ENCODE measurements around the gene OGFOD3. TPM values are rescaled to one million over a fixed set of nuclear protein-coding genes. Genes with fewer than 3 reads are reported as not detected.

OGFOD3 gene
- total and polyA plus RNA-seq, 7 donors, result 6.0 to 28.2 (median 19.3) TPM

- Histone ChIP-seq H3K27me3 (no peaks in the 10 kb centered on the region), H3K36me3 (peaks cover 0 to 39% (median 4%) of the 10 kb centered on the region in 4 donors), H3K4me3 (no peak overlapping the region), H3K27ac (peak overlapping the region in 1 of 4 donors; percentile 6), H3K4me1 (peaks cover 0 to 12% (median 0%) of the 10 kb centered on the region in 4 donors), H3K9me3 (no peaks in the 10 kb centered on the region)
- TF ChIP-seq EP300 (IDR thresholded peaks at IDR 0.05), result no peak
- TF ChIP-seq POLR2AphosphoS5 (IDR thresholded peaks at IDR 0.05), result peak in 1 of 4 donors; percentile 28
- TF ChIP-seq POLR2A (IDR thresholded peaks at IDR 0.05), result no peak
- intact Hi-C loops (cut with DNase I), result no loop called here
- WGBS, 2 donors, result 80 to 83% methylated on average over 19 of the region's 19 CpGs
- no peak for DNase-seq
Observed at GRCh38 chr17:82396601-82397435, 21.6 kb downstream of the OGFOD3 start.

- intact Hi-C loops (cut with DNase I), result no loop called here
- Histone ChIP-seq H3K27ac (no peak overlapping the region), H3K36me3 (peaks cover 0 to 37% (median 4%) of the 10 kb centered on the region in 4 donors), H3K27me3 (no peaks in the 10 kb centered on the region), H3K9me3 (no peaks in the 10 kb centered on the region), H3K4me3 (no peak overlapping the region), H3K4me1 (peaks cover 0 to under 1% (median 0%) of the 10 kb centered on the region in 4 donors)
- no peak for DNase-seq
- WGBS, 2 donors, result 88 to 96% methylated on average over 12 of the region's 12 CpGs
- TF ChIP-seq POLR2A (IDR thresholded peaks at IDR 0.05) (no peak), CTCF (IDR thresholded peaks at IDR 0.05) (no peak), POLR2AphosphoS5 (IDR thresholded peaks at IDR 0.05) (no peak), EP300 (IDR thresholded peaks at IDR 0.05) (no peak)
Observed at GRCh38 chr17:82394278-82394677, 24.1 kb downstream of the OGFOD3 start.

GRCh38 chr17:82392941-82393340, 25.4 kb downstream of the OGFOD3 start:
- Histone ChIP-seq H3K9me3 (no peaks in the 10 kb centered on the region), H3K36me3 (peaks cover 0 to 34% (median 4%) of the 10 kb centered on the region in 4 donors), H3K27ac (no peak overlapping the region), H3K4me1 (no peaks in the 10 kb centered on the region), H3K27me3 (no peaks in the 10 kb centered on the region), H3K4me3 (no peak overlapping the region)
- no peak for TF ChIP-seq CTCF (IDR thresholded peaks at IDR 0.05)
- TF ChIP-seq POLR2AphosphoS5 (IDR thresholded peaks at IDR 0.05), result no peak
- TF ChIP-seq POLR2A (IDR thresholded peaks at IDR 0.05), result no peak
- no peak for TF ChIP-seq EP300 (IDR thresholded peaks at IDR 0.05)
- no peak for DNase-seq
- 94 to 95% methylated on average over 15 of the region's 15 CpGs for WGBS, 2 donors
- intact Hi-C loops (cut with DNase I), result no loop called here

GRCh38 chr17:82392209-82392920, 26.0 kb downstream of the OGFOD3 start:
- Histone ChIP-seq H3K4me1 (no peaks in the 10 kb centered on the region), H3K27ac (no peak overlapping the region), H3K27me3 (peaks cover 0 to 5% (median 0%) of the 10 kb centered on the region in 3 donors), H3K4me3 (no peak overlapping the region), H3K36me3 (peaks cover 0 to 32% (median 4%) of the 10 kb centered on the region in 4 donors), H3K9me3 (no peaks in the 10 kb centered on the region)
- intact Hi-C loops (cut with DNase I), result no loop called here
- WGBS, 2 donors, result 95% methylated on average over 28 of the region's 28 CpGs
- TF ChIP-seq EP300 (IDR thresholded peaks at IDR 0.05) (no peak), POLR2A (IDR thresholded peaks at IDR 0.05) (no peak), POLR2AphosphoS5 (IDR thresholded peaks at IDR 0.05) (no peak), CTCF (IDR thresholded peaks at IDR 0.05) (no peak)
- no peak for DNase-seq

- peaks cover 4 to 13% (median 4%) of the 10 kb centered on the region in 3 donors for H3K27me3 ChIP-seq
- WGBS, 2 donors, result 96% methylated on average over 23 of the region's 23 CpGs
- H3K4me3 ChIP-seq, result no peak overlapping the region
- no peaks in the 10 kb centered on the region for H3K9me3 ChIP-seq
- TF ChIP-seq POLR2AphosphoS5 (IDR thresholded peaks at IDR 0.05) (no peak), CTCF (IDR thresholded peaks at IDR 0.05) (no peak), EP300 (IDR thresholded peaks at IDR 0.05) (no peak), POLR2A (IDR thresholded peaks at IDR 0.05) (no peak)
- intact Hi-C loops (cut with DNase I), result no loop called here
- no peak for DNase-seq
- peaks cover 0 to 32% (median 4%) of the 10 kb centered on the region in 4 donors for H3K36me3 ChIP-seq
- peaks cover 0 to 8% (median 5%) of the 10 kb centered on the region in 4 donors for H3K4me1 ChIP-seq
- H3K27ac ChIP-seq, result no peak overlapping the region
Observed at GRCh38 chr17:82391496-82392066, 26.8 kb downstream of the OGFOD3 start.
